HepG2 (cell line): ENCODE measurements around the gene FAM83G. TPM values are rescaled to one million over a fixed set of nuclear protein-coding genes. Genes with fewer than 3 reads are reported as not detected.
A peak's percentile ranks its signal among the peaks of the same experiment; 100 is the strongest.

Experiments
- ADNP ChIP-seq: sonication (generic); formaldehyde crosslinking; IDR thresholded peaks from 2 replicates; pipeline ENCODE4 v1.4.0; 2020; ENCODE audit warnings: missing genetic modification reagents
- ARID2 ChIP-seq: sonication (generic); formaldehyde crosslinking; IDR thresholded peaks from 2 replicates; pipeline ENCODE4 v1.8.1; 2022; ENCODE audit warnings: mild to moderate bottlenecking, missing genetic modification reagents, borderline replicate concordance
- BRCA1 ChIP-seq: sonication (generic); formaldehyde crosslinking; IDR thresholded peaks from 2 replicates; pipeline ENCODE4 v1.4.0; 2020; ENCODE audit warnings: missing genetic modification reagents
- FIP1L1 ChIP-seq: fragments of 200-400 bp; formaldehyde crosslinking; IDR thresholded peaks from 2 replicates; pipeline ENCODE4 v1.6.1; 2018; ENCODE audit warnings: low read depth, mild to moderate bottlenecking, low read length, moderate library complexity, borderline replicate concordance; ENCODE audit not compliant: insufficient read depth
- POLR2G ChIP-seq: fragments of 200-400 bp; formaldehyde crosslinking; IDR thresholded peaks from 2 replicates; pipeline ENCODE4 v1.6.1; 2018; ENCODE audit warnings: mild to moderate bottlenecking, low read depth, low read length, moderate library complexity
- SAP130 ChIP-seq: IDR thresholded peaks from 2 replicates; pipeline ENCODE4 v1.6.1; 2016; ENCODE audit warnings: low read depth
- STAT6 ChIP-seq: sonication (generic); formaldehyde crosslinking; IDR thresholded peaks from 2 replicates; pipeline ENCODE4 v1.4.0; 2020; ENCODE audit warnings: missing genetic modification reagents, mild to moderate bottlenecking, borderline replicate concordance
- TCF7L2 ChIP-seq: IDR thresholded peaks from 2 replicates; pipeline ENCODE4 v1.6.1; 2011; ENCODE audit warnings: mild to moderate bottlenecking, low read depth, low read length, moderate library complexity
- TEF ChIP-seq: sonication (generic); formaldehyde crosslinking; IDR thresholded peaks from 2 replicates; pipeline ENCODE4 v1.5.0; 2020; ENCODE audit warnings: missing genetic modification reagents
- TFDP2 ChIP-seq: sonication (generic); formaldehyde crosslinking; IDR thresholded peaks from 2 replicates; pipeline ENCODE4 v1.4.0; 2020; ENCODE audit warnings: missing genetic modification reagents
- UBTF ChIP-seq: sonication (generic); formaldehyde crosslinking; IDR thresholded peaks from 2 replicates; pipeline ENCODE4 v1.4.0; 2020; ENCODE audit warnings: mild to moderate bottlenecking, missing genetic modification reagents
- ZC3H4 ChIP-seq: sonication (generic); formaldehyde crosslinking; IDR thresholded peaks from 2 replicates; pipeline ENCODE4 v1.4.0; 2020; ENCODE audit warnings: missing genetic modification reagents, borderline replicate concordance
- ZNF101 ChIP-seq: sonication (generic); formaldehyde crosslinking; IDR thresholded peaks from 2 replicates; pipeline ENCODE4 v1.4.0; 2020; ENCODE audit warnings: mild to moderate bottlenecking, low read depth, missing genetic modification reagents, borderline replicate concordance
- ZNF503 ChIP-seq: sonication (generic); formaldehyde crosslinking; IDR thresholded peaks from 2 replicates; pipeline ENCODE4 v1.4.0; 2020; ENCODE audit warnings: missing genetic modification reagents
- ZNF597 ChIP-seq: sonication (generic); formaldehyde crosslinking; IDR thresholded peaks from 2 replicates; pipeline ENCODE4 v1.5.0; 2020; ENCODE audit warnings: missing genetic modification reagents
- ZNF83 ChIP-seq: sonication (generic); formaldehyde crosslinking; IDR thresholded peaks from 2 replicates; pipeline ENCODE4 v1.4.0; 2020; ENCODE audit warnings: missing genetic modification reagents, mild to moderate bottlenecking, borderline replicate concordance
- polyA plus RNA-seq, 8 experiments: library from polyadenylated mRNA; depleted of rRNA in 3 of 8; stranded (reverse) in 7 of 8; unstranded in 1 of 8; fragments of >200 nt; fragmentation: Illumina TruSeq in 4 of 8; extraction: Trizol in 4 of 8; gene quantifications; 2 replicates each; pipeline versions ENCODE4 v1.2.1 to v1.2.3, GENCODE V29; 2011 to 2016; ENCODE audit warnings: low read depth in 4 of 8, missing spikeins in 1 of 8, mixed read lengths in 1 of 8; ENCODE audit not compliant: insufficient read depth in 1 of 8
- total RNA-seq, 5 experiments: library from RNA; depleted of rRNA; stranded (reverse); fragments of >200 nt; fragmentation: Illumina TruSeq; extraction: Trizol; gene quantifications; 2 replicates each; pipeline ENCODE4 v1.2.3, GENCODE V29; 2016; ENCODE audit warnings: low read depth in 1 of 5

The FAM83G gene
- total and polyA plus RNA-seq, 2 of the 13 experiments (the other 11 are each of a cell fraction or from before 2014, with no cell fraction given) = 13.7 to 18.6 TPM

GRCh38 chr17:18981642-18982424, 22.7 kb downstream of the FAM83G start (continued):
- TF ChIP-seq ZNF597 (CRISPR knock-in tag) (no peak), TEF (CRISPR knock-in tag) (no peak), ZC3H4 (CRISPR knock-in tag) (no peak), POLR2G (peak; percentile 60), ADNP (CRISPR knock-in tag) (no peak), ARID2 (CRISPR knock-in tag) (no peak), ZNF101 (CRISPR knock-in tag) (no peak), ZNF83 (CRISPR knock-in tag) (no peak), TFDP2 (peak; percentile 67; the same call in 1 of the 2 replicates), UBTF (peak; percentile 40; the same call in 1 of the 2 replicates), FIP1L1 (no peak), STAT6 (CRISPR knock-in tag) (no peak), BRCA1 (CRISPR knock-in tag) (no peak), TCF7L2 (no peak), SAP130 (CRISPR knock-in tag) (peak; percentile 77), ZNF503 (CRISPR knock-in tag) (no peak)
